BJ (cell line): ENCODE data around the gene RNF151. TPM values are rescaled to one million over a fixed set of nuclear protein-coding genes. Genes with fewer than 3 reads are reported as not detected.

Experiments used
- CTCF ChIA-PET: fragments of 350-600 bp; formaldehyde crosslinking; extraction: SDS; loops from one replicate; lab custom pipeline; 2021; ENCODE audit warnings: antibody characterized with exemption, inconsistent platforms; lab: Yijun Ruan, JAX
- POLR2A ChIA-PET: fragments of 300-600 bp; sonication (Branson Sonifier 250); formaldehyde crosslinking; extraction: SDS; loops from one replicate; lab custom pipeline; 2021; ENCODE audit warnings: antibody characterized with exemption; lab: Charles Lee
- DNase-seq: peaks from one replicate; pipeline ENCODE4 v3.0.0-alpha.2; 2011; ENCODE audit warnings: low read depth
- H3K27me3 ChIP-seq: 2 replicates; pipeline ENCODE4 v1.6.0; 2011; ENCODE audit warnings: low read length; ENCODE audit not compliant: control insufficient read depth, insufficient read depth
- H3K36me3 ChIP-seq: 2 replicates; pipeline ENCODE4 v1.5.1; 2011; ENCODE audit warnings: low read length; ENCODE audit not compliant: control insufficient read depth, insufficient read depth
- H3K4me3 ChIP-seq: 2 replicates; pipeline ENCODE4 v1.5.1; 2011; ENCODE audit warnings: low read depth, mild to moderate bottlenecking, control low read depth, low read length
- polyA plus RNA-seq: library from polyadenylated mRNA; depleted of rRNA; stranded (reverse); fragments of >200 nt; gene quantifications from 2 replicates; pipeline ENCODE4 v1.2.3, GENCODE V29; 2011
- TF ChIP-seq, protein P1 (sequence below): IDR thresholded peaks from 2 replicates; pipeline ENCODE4 v1.5.1; 2011; ENCODE audit warnings: low read depth, mild to moderate bottlenecking, control low read depth, inconsistent platforms, low read length, moderate library complexity; ENCODE audit not compliant: insufficient read depth

The RNF151 gene
- polyA plus RNA-seq, 1 experiment = not detected

DNA sequence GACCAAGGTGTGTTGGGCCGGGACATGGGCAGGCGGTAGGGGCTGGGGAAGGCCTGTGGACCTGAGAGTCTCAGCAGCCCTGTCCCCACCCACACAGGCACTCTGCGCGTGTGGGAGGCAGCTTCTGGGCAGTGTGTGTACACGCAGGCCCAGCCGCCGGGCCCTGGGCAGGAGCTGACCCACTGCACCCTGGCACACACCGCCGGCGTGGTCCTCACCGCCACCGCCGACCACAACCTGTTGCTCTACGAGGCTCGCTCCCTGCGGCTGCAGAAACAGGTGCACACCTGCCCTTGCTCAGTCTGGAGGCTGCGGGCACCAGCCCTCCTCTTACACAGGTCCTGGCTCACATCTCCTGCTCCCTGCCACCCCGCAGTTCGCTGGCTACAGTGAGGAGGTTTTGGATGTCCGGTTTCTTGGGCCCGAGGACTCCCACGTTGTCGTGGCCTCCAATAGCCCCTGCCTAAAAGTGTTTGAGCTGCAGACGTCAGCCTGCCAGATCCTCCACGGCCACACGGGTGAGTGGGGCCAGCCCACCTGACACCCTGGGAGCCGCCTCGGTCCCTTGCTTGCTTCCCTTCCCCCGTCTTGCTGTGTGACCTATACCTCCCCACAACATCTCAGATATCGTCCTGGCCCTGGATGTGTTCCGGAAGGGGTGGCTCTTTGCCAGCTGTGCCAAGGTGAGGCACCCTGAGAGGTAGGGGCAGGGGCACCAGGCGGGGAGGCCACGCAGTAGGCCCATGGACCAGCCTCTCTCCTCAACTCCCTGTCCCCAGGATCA is 9.0 kb downstream of the RNF151 start:
- ChIA-PET CTCF (no interaction called here), POLR2A (no interaction called here)
- Histone ChIP-seq H3K36me3 (peaks cover 32% of the 10 kb centered on the region), H3K4me3 (no peak overlapping the region), H3K27me3 (peaks cover 6% of the 10 kb centered on the region)
- TF ChIP-seq, protein P1, sequence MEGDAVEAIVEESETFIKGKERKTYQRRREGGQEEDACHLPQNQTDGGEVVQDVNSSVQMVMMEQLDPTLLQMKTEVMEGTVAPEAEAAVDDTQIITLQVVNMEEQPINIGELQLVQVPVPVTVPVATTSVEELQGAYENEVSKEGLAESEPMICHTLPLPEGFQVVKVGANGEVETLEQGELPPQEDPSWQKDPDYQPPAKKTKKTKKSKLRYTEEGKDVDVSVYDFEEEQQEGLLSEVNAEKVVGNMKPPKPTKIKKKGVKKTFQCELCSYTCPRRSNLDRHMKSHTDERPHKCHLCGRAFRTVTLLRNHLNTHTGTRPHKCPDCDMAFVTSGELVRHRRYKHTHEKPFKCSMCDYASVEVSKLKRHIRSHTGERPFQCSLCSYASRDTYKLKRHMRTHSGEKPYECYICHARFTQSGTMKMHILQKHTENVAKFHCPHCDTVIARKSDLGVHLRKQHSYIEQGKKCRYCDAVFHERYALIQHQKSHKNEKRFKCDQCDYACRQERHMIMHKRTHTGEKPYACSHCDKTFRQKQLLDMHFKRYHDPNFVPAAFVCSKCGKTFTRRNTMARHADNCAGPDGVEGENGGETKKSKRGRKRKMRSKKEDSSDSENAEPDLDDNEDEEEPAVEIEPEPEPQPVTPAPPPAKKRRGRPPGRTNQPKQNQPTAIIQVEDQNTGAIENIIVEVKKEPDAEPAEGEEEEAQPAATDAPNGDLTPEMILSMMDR = no peak
- no peak for DNase-seq

GRCh38 chr16:1976216-1976520 is 9.5 kb downstream of the RNF151 start:
- Histone ChIP-seq H3K4me3 (no peak overlapping the region), H3K36me3 (peaks cover 32% of the 10 kb centered on the region), H3K27me3 (peaks cover 6% of the 10 kb centered on the region)
- POLR2A ChIA-PET = no interaction called here
- no peak for DNase-seq
- TF ChIP-seq, protein P1 = no peak
- CTCF ChIA-PET = no interaction called here

DNA sequence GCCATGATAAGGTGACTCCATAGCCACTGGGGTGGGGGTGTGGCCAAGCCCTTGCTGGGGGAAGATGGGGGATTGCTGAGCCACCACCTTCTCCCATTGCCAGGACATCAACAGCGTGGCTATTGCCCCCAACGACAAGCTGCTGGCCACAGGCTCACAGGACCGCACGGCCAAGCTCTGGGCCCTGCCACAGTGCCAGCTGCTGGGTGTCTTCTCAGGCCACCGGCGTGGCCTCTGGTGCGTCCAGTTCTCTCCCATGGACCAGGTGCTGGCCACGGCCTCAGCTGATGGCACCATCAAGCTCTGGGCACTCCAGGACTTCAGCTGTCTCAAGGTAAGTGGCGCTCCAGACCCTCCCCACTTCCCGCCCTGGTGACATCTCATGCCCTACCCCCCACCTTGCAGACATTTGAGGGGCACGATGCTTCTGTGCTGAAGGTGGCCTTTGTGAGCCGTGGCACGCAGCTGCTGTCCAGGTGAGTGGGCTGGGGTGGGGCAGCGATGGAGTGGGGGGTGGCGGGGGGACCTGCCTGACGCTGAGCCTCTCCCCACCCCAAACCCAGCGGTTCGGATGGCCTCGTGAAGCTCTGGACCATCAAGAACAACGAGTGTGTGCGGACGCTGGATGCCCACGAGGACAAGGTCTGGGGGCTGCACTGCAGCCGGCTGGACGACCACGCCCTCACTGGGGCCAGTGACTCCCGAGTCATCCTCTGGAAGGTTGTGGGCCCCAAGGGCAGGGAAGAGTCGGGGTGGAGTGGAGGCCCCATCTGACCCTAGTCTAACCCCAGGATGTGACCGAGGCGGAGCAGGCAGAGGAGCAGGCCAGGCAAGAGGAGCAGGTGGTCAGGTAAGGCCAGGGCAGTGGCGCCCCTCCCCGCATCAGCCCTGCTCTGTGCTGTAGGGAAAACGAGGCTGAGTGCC is 10.6 kb downstream of the RNF151 start:
- ChIA-PET POLR2A (no interaction called here), CTCF (no interaction called here)
- Histone ChIP-seq H3K4me3 (no peak overlapping the region), H3K27me3 (peaks cover 9% of the 10 kb centered on the region), H3K36me3 (peaks cover 32% of the 10 kb centered on the region)
- no peak for DNase-seq
- TF ChIP-seq, protein P1 = no peak

- Histone ChIP-seq H3K4me3 (no peak overlapping the region), H3K36me3 (peaks cover 32% of the 10 kb centered on the region), H3K27me3 (peaks cover 12% of the 10 kb centered on the region)
- POLR2A ChIA-PET = no interaction called here
- TF ChIP-seq, protein P1 = no peak
- CTCF ChIA-PET = no interaction called here
- no peak for DNase-seq
Measured at GRCh38 chr16:1977875-1978268, 11.2 kb downstream of the RNF151 start.

- ChIA-PET POLR2A (no interaction called here), CTCF (interaction anchor here (1.1 kb wide), 1 partner anchor 162 kb away, joined by 4 read pairs; no protein-coding TSS in a partner anchor)
- no peak for DNase-seq
- Histone ChIP-seq H3K36me3 (peaks cover 32% of the 10 kb centered on the region), H3K27me3 (peaks cover 12% of the 10 kb centered on the region), H3K4me3 (no peak overlapping the region)
- TF ChIP-seq, protein P1 = no peak
Measured at GRCh38 chr16:1978476-1979120, 11.9 kb downstream of the RNF151 start.
